Inferior parietal cortex (tissue), 1 donor: ENCODE results near the gene ZNF3.
A peak's percentile ranks its signal among the peaks of the same experiment; 100 is the strongest.

ENCODE experiments used
- DNase-seq: peaks from one replicate; pipeline ENCODE4 v3.0.0-alpha.2; 2016; ENCODE audit errors: extremely low spot score

The ZNF3 gene

GRCh38 chr7:100053215-100053614 lies 28.3 kb downstream of the ZNF3 start:
- peak; percentile 89 for DNase-seq

GRCh38 chr7:100051611-100052010 lies 29.9 kb downstream of the ZNF3 start:
- no peak for DNase-seq

- peak; percentile 91 for DNase-seq
Observed at GRCh38 chr7:100049441-100050291, 31.9 kb downstream of the ZNF3 start, which contains the start of gene ZSCAN21. Gene ZSCAN21 (plus strand): TSS chr7:100049774. CDS start chr7:100057007, 7,233 bp downstream.

GRCh38 chr7:100048680-100049079 lies 32.8 kb downstream of the ZNF3 start:
- no peak for DNase-seq

- no peak for DNase-seq
Observed at GRCh38 chr7:100044718-100045117, 36.8 kb downstream of the ZNF3 start.

GRCh38 chr7:100040575-100040974 lies 40.9 kb downstream of the ZNF3 start:
- no peak for DNase-seq

- no peak for DNase-seq
Observed at GRCh38 chr7:100038326-100038725, 43.2 kb downstream of the ZNF3 start.

- no peak for DNase-seq
Observed at GRCh38 chr7:100035876-100036275, 45.6 kb downstream of the ZNF3 start.

- DNase-seq: no peak
Observed at GRCh38 chr7:100034871-100035510, 46.5 kb downstream of the ZNF3 start.

- no peak for DNase-seq
Observed at GRCh38 chr7:100033526-100033925, 48.0 kb downstream of the ZNF3 start.

GRCh38 chr7:100029596-100029995 lies 51.9 kb downstream of the ZNF3 start:
- no peak for DNase-seq

- no peak for DNase-seq
Observed at GRCh38 chr7:100027197-100027596, 54.3 kb downstream of the ZNF3 start.

GRCh38 chr7:100024020-100024619 lies 57.4 kb downstream of the ZNF3 start:
- DNase-seq: no peak

- DNase-seq: no peak
Observed at GRCh38 chr7:100023526-100023925, 58.0 kb downstream of the ZNF3 start.

GRCh38 chr7:100022621-100023020 lies 58.9 kb downstream of the ZNF3 start:
- DNase-seq: no peak

- no peak for DNase-seq
Observed at GRCh38 chr7:100021297-100021696, 60.2 kb downstream of the ZNF3 start.
